Liver (tissue), 9 donors: ENCODE measurements around the gene YEATS2. TPM values are rescaled to one million over a fixed set of nuclear protein-coding genes. Genes with fewer than 3 reads are reported as not detected.

Experiments
- DNase-seq: peaks from one replicate; pipeline ENCODE4 v3.0.0-alpha.2; 2017; ENCODE audit warnings: low spot score
- H3K27ac ChIP-seq, 2 donors: one replicate each; pipeline ENCODE4 v1.7.0; 2013; ENCODE audit warnings: inconsistent platforms in 2 of 2, low read length in 2 of 2, control low read depth in 1 of 2, low read depth in 1 of 2, mild to moderate bottlenecking in 1 of 2
- H3K27me3 ChIP-seq, 4 donors: one replicate each; pipeline versions ENCODE4 v1.6.1 to v1.7.0; 2013; ENCODE audit warnings: low read length in 3 of 4, inconsistent platforms in 1 of 4, mild to moderate bottlenecking in 1 of 4, moderate library complexity in 1 of 4; ENCODE audit not compliant: control insufficient read depth in 4 of 4, insufficient read depth in 4 of 4
- H3K36me3 ChIP-seq, 4 donors: one replicate each; pipeline versions ENCODE4 v1.6.1 to v1.7.0; 2013; ENCODE audit warnings: low read length in 3 of 4, mild to moderate bottlenecking in 3 of 4, low read depth in 1 of 4, moderate library complexity in 1 of 4; ENCODE audit not compliant: control insufficient read depth in 4 of 4, insufficient read depth in 3 of 4
- H3K4me1 ChIP-seq, 4 donors: one replicate each; pipeline versions ENCODE4 v1.6.1 to v1.7.0; 2013; ENCODE audit warnings: low read length in 3 of 4, mild to moderate bottlenecking in 3 of 4, moderate library complexity in 1 of 4; ENCODE audit not compliant: control insufficient read depth in 4 of 4, insufficient read depth in 4 of 4
- H3K4me3 ChIP-seq, 3 donors: one replicate each; pipeline versions ENCODE4 v1.6.1 to v1.7.0; 2013; ENCODE audit warnings: low read length in 3 of 3, control low read depth in 1 of 3, low read depth in 1 of 3, mild to moderate bottlenecking in 1 of 3
- H3K9ac ChIP-seq, 2 donors: one replicate each; pipeline ENCODE4 v1.7.0; 2013; ENCODE audit warnings: low read length in 2 of 2, mild to moderate bottlenecking in 2 of 2, moderate library complexity in 2 of 2, control low read depth in 1 of 2, low read depth in 1 of 2
- H3K9me3 ChIP-seq, 4 donors: one replicate each; pipeline versions ENCODE4 v1.6.1 to v1.7.0; 2013; ENCODE audit warnings: low read length in 3 of 4; ENCODE audit not compliant: control insufficient read depth in 4 of 4
- ATF3 ChIP-seq: IDR thresholded peaks from 2 replicates; pipeline ENCODE4 v1.6.1; 2016; ENCODE audit warnings: antibody characterized with exemption
- EGR1 ChIP-seq, 2 donors: IDR thresholded peaks; 2 replicates each; pipeline ENCODE4 v1.6.1; 2016 to 2018; ENCODE audit warnings: antibody characterized with exemption in 2 of 2, low read depth in 2 of 2
- FOXA1 ChIP-seq: IDR thresholded peaks from 2 replicates; pipeline ENCODE4 v1.6.1; 2016; ENCODE audit warnings: antibody characterized with exemption
- GABPA ChIP-seq, 2 donors: IDR thresholded peaks in 1 of 2; conservative IDR thresholded peaks in 1 of 2; 2 replicates each; pipeline ENCODE4 v1.6.1; 2016; ENCODE audit warnings: antibody characterized with exemption in 2 of 2, mild to moderate bottlenecking in 1 of 2, moderate library complexity in 1 of 2
- HNF4A ChIP-seq, 2 donors: conservative IDR thresholded peaks; 2 replicates each; pipeline ENCODE4 v1.6.1; 2016; ENCODE audit warnings: antibody characterized with exemption in 2 of 2, mild to moderate bottlenecking in 2 of 2
- HNF4G ChIP-seq: IDR thresholded peaks from 2 replicates; pipeline ENCODE4 v1.6.1; 2016; ENCODE audit warnings: antibody characterized with exemption
- JUND ChIP-seq, 2 donors: IDR thresholded peaks; 2 replicates each; pipeline ENCODE4 v1.6.1; 2016; ENCODE audit warnings: antibody characterized with exemption in 2 of 2
- NR2F2 ChIP-seq: IDR thresholded peaks from 2 replicates; pipeline ENCODE4 v1.6.1; 2016; ENCODE audit warnings: antibody characterized with exemption
- RAD21 ChIP-seq, 2 donors: IDR thresholded peaks; 2 replicates each; pipeline ENCODE4 v1.6.1; 2016; ENCODE audit warnings: antibody characterized with exemption in 2 of 2, mild to moderate bottlenecking in 2 of 2
- REST ChIP-seq: IDR thresholded peaks from 2 replicates; pipeline ENCODE4 v1.6.1; 2016; ENCODE audit warnings: antibody characterized with exemption, mild to moderate bottlenecking
- RXRA ChIP-seq, 2 donors: IDR thresholded peaks; 2 replicates each; pipeline ENCODE4 v1.6.1; 2017 to 2018; ENCODE audit warnings: antibody characterized with exemption in 2 of 2, mild to moderate bottlenecking in 1 of 2
- SP1 ChIP-seq: IDR thresholded peaks from 2 replicates; pipeline ENCODE4 v1.6.1; 2018; ENCODE audit warnings: antibody characterized with exemption, mild to moderate bottlenecking
- YY1 ChIP-seq: IDR thresholded peaks from 2 replicates; pipeline ENCODE4 v1.6.1; 2016; ENCODE audit warnings: antibody characterized with exemption, mild to moderate bottlenecking
- WGBS: extraction: QIAGEN DNeasy Blood & Tissue Kit; methylation state at CpG from one replicate; pipeline ENCODE4 v1.1.7; 2013; 5-methylcytosine and 5-hydroxymethylcytosine counted together
- polyA plus RNA-seq, 2 donors: library from polyadenylated mRNA; stranded (reverse) in 1 of 2; unstranded in 1 of 2; fragments of 200-250 nt in 1 of 2; fragments of >200 nt in 1 of 2; fragmentation: Nextera tagmentation in 1 of 2; extraction: Ambion mirVana in 1 of 2; gene quantifications; one replicate each; pipeline versions ENCODE4 v1.2.1 to v1.2.3, GENCODE V29; 2013 to 2015
- total RNA-seq, 2 donors: library from RNA; depleted of rRNA; stranded (reverse); fragments of >200 nt; gene quantifications; one replicate each; pipeline ENCODE4 v1.2.3, GENCODE V29; 2014
- TF ChIP-seq, protein P1 (sequence below): IDR thresholded peaks from 2 replicates; pipeline ENCODE4 v1.6.1; 2016; ENCODE audit warnings: antibody characterized with exemption
- donor health status: healthy.
- donor health status: healthy.
- donor health status: healthy.
- donor health status: healthy.
- donor health status: healthy.

Gene YEATS2
- total RNA-seq (1 to 10 TPM; 6.4 to 9.4 TPM), polyA plus RNA-seq (1 to 10 TPM; 1.5 to 3.4 TPM)

DNA sequence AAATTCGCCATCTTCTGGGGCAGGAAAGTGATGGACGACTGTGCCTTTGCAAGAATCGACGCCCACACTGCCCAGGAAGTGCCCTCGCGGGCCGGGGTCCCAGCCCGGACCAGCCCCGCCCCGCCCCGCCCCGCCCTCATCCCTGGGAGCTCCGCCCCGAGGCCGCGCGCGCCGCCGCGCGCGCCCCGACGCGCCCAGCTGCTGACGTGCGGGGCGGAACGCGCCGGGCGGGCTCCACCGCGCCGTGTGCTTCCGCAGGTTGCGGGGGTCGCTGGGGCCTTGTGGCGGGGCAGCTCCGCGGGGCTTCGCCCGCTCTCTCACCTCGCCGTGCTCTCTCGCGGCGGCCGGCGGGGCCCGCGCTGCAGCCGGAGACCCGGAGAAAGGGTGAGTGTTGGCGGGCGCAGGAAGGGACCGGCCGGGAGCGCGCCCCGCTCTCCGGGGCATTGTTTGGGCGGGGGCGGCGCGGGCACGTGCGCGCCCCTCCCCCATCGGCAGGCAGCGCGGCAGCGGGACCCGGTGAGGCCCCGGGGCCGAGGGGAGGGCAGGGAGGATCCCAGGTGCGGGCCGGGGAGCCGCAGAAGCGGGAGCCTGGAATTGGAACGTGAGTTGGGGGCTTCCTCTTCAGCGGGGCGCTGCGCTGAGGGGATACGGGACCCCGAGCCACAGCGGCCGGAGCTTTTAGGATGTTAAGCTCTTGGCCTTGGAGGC lies at the start of gene YEATS2:
Gene YEATS2 (plus strand): TSS at position 188 of the 708 bp plus-strand sequence. CDS start 17,366 bp downstream, outside the sequence.
- H3K27me3 ChIP-seq: no peaks in the 10 kb centered on the region
- peaks cover 0 to 4% (median 3%) of the 10 kb centered on the region in 4 donors for H3K4me1 ChIP-seq
- under 1% methylated on average over 89 of the region's 89 CpGs for WGBS
- TF ChIP-seq EGR1 (IDR thresholded peaks at IDR 0.05; ENCODE audit: low read depth in 2 of 2) (peak in 1 of 2 donors; percentile 58), YY1 (no peak)
- DNase-seq: peak; percentile 77
- no peaks in the 10 kb centered on the region for H3K36me3 ChIP-seq
- H3K27ac ChIP-seq: peak within 1 kb of the TSS; percentile 68 to 72
- H3K4me3 ChIP-seq: peak within 1 kb of the TSS; percentile 73 to 100 (median 75)
- peak within 1 kb of the TSS; percentile 52 to 56 for H3K9ac ChIP-seq
- H3K9me3 ChIP-seq: no peaks in the 10 kb centered on the region

DNA sequence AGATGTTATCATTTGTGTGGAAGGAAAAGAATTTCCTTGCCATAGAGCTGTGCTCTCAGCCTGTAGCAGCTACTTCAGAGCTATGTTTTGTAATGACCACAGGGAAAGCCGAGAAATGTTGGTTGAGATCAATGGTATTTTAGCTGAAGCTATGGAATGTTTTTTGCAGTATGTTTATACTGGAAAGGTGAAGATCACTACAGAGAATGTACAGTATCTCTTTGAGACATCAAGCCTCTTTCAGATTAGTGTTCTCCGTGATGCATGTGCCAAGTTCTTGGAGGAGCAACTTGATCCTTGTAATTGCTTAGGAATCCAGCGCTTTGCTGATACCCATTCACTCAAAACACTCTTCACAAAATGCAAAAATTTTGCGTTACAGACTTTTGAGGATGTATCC lies 47.0 kb upstream of the YEATS2 start:
- 99% methylated on average over 4 of the region's 4 CpGs for WGBS
- Histone ChIP-seq H3K27ac (no peak overlapping the region), H3K9ac (no peak overlapping the region), H3K4me3 (no peak overlapping the region), H3K36me3 (peaks cover 6 to 51% (median 27%) of the 10 kb centered on the region in 4 donors), H3K9me3 (peaks cover 8 to 20% (median 9%) of the 10 kb centered on the region in 4 donors), H3K4me1 (no peaks in the 10 kb centered on the region), H3K27me3 (no peaks in the 10 kb centered on the region)
- TF ChIP-seq REST (no peak), ATF3 (no peak), HNF4G (no peak), EGR1 (IDR thresholded peaks at IDR 0.05; ENCODE audit: low read depth in 2 of 2) (no peak), NR2F2 (no peak), HNF4A (conservative IDR thresholded peaks at IDR 0.05) (no peak), RXRA (IDR thresholded peaks at IDR 0.05) (no peak), FOXA1 (no peak), RAD21 (IDR thresholded peaks at IDR 0.05) (no peak), YY1 (no peak), GABPA (IDR thresholded peaks at IDR 0.05 in 1 of 2, conservative IDR thresholded peaks at IDR 0.05 in 1 of 2) (no peak), JUND (IDR thresholded peaks at IDR 0.05) (no peak), SP1 (no peak)
- TF ChIP-seq, protein P1, sequence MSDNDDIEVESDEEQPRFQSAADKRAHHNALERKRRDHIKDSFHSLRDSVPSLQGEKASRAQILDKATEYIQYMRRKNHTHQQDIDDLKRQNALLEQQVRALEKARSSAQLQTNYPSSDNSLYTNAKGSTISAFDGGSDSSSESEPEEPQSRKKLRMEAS: no peak
- no peak for DNase-seq
